Caco-2 (cell line): Measurements from ENCODE around the gene UBXN10. TPM values are rescaled to one million over a fixed set of nuclear protein-coding genes. Genes with fewer than 3 reads are reported as not detected.

ENCODE experiments used
- BruUV-seq: library from RNA; stranded (reverse); fragments of 400-500 nt; replicated peaks from 2 replicates; lab custom pipeline; 2021; lab: Mats Ljungman, UMichigan
- CTCF ChIA-PET: fragments of 300-600 bp; sonication (Branson Sonifier 250); formaldehyde crosslinking; loops from one replicate; lab custom pipeline; 2022; ENCODE audit warnings: antibody characterized with exemption; lab: Charles Lee
- POLR2A ChIA-PET: fragments of 300-600 bp; sonication (Branson Sonifier 250); formaldehyde crosslinking; loops from one replicate; lab custom pipeline; 2022; ENCODE audit warnings: antibody characterized with exemption; lab: Charles Lee
- DNase-seq, 2 experiments: peaks; one replicate each; pipeline versions ENCODE4 v3.0.0 to v3.0.0-alpha.2; 2020 to 2022
- H3K27me3 ChIP-seq: replicated peaks from 2 replicates; pipeline ENCODE4 v1.6.0; 2011; ENCODE audit warnings: low read length; ENCODE audit not compliant: control insufficient read depth, insufficient read depth
- H3K36me3 ChIP-seq: 2 replicates; pipeline ENCODE4 v1.5.1; 2011; ENCODE audit warnings: low read length; ENCODE audit not compliant: control insufficient read depth, insufficient read depth
- H3K4me1 ChIP-seq: fragments of 250-450 bp; sonication (Bioruptor Pico); 2 replicates; pipeline ENCODE4 v1.5.1; 2020; ENCODE audit warnings: mild to moderate bottlenecking
- H3K4me3 ChIP-seq: 2 replicates; pipeline ENCODE4 v1.5.1; 2011; ENCODE audit warnings: low read depth, mild to moderate bottlenecking, control low read depth, low read length
- H3K9me3 ChIP-seq: fragments of 250-450 bp; sonication (Bioruptor Pico); 2 replicates; pipeline ENCODE4 v1.5.1; 2020; ENCODE audit warnings: mild to moderate bottlenecking, moderate library complexity
- H3K27ac Mint-ChIP-seq: one replicate; pipeline ENCODE4 v1.8.0; 2022; ENCODE audit warnings: mixed read lengths; ENCODE audit not compliant: unreplicated experiment
- H3K27me3 Mint-ChIP-seq: one replicate; pipeline ENCODE4 v1.8.0; 2022; ENCODE audit warnings: mixed read lengths; ENCODE audit not compliant: insufficient read depth, unreplicated experiment
- H3K36me3 Mint-ChIP-seq: one replicate; pipeline ENCODE4 v1.8.0; 2022; ENCODE audit warnings: mild to moderate bottlenecking, mixed read lengths; ENCODE audit not compliant: insufficient read depth, unreplicated experiment
- H3K4me1 Mint-ChIP-seq: one replicate; pipeline ENCODE4 v1.8.0; 2022; ENCODE audit warnings: low read depth, mixed read lengths; ENCODE audit not compliant: unreplicated experiment
- H3K4me3 Mint-ChIP-seq: one replicate; pipeline ENCODE4 v1.8.0; 2022; ENCODE audit warnings: mild to moderate bottlenecking, moderate library complexity, mixed read lengths; ENCODE audit not compliant: unreplicated experiment
- H3K9me3 Mint-ChIP-seq: one replicate; pipeline ENCODE4 v1.8.0; 2022; ENCODE audit warnings: mixed read lengths; ENCODE audit not compliant: unreplicated experiment
- intact Hi-C: fragments of 100-400 bp; cut with micrococcal nuclease; formaldehyde crosslinking; loops from one replicate; pipeline ENCODE4 v1.10.0; 2022; ENCODE audit not compliant: unreplicated experiment
- total RNA-seq: library from RNA; stranded (reverse); gene quantifications from 2 replicates; pipeline ENCODE4 v1.2.3, GENCODE V29; 2022
- TF ChIP-seq, protein P1 (sequence below), 2 experiments: fragments of 200-600 bp in 1 of 2; IDR thresholded peaks; 1 replicate in 1 of 2; 2 replicates in 1 of 2; pipeline versions ENCODE4 v1.5.1 to v1.8.0; 2011 to 2022; ENCODE audit warnings: antibody characterized with exemption in 1 of 2, control low read depth in 1 of 2, inconsistent platforms in 1 of 2, low read depth in 1 of 2, low read length in 1 of 2, mild to moderate bottlenecking in 1 of 2, moderate library complexity in 1 of 2; ENCODE audit not compliant: insufficient read depth in 1 of 2, severe bottlenecking in 1 of 2, unreplicated experiment in 1 of 2

Gene UBXN10
- total RNA-seq, 1 experiment from 2014 or later = 0.07 TPM

DNA sequence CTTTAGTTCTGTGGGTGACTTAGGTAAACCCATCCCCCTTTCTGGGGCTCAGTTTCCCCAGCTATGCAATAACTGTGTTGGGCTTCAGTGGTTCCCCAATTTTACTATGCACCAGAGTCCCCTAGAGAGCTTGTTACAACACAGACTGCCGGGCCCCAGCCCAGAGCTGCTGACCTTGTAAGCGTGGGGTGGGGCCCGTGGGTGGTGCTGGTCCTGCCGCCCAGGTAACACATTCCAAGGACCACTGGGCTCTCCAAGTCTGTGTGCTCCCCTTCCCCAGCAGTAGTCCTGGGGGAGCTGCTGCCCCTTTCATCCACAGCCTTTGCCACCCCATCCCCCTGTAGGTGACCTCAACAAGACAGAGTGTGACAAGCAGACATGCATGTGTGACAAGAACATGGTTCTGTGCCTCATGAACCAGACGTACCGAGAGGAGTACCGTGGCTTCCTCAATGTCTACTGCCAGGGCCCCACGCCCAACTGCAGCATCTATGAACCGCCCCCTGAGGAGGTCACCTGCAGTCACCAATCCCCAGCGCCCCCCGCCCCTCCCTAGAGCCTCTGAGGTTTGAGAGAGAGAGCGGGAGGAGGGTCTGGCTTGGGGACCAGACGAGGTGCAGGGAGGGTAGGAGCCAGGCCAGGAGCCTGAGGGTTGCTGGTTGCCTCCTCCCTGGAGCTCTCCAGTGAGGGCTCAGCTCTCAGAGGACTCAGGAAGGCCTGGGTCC lies 37.9 kb upstream of the UBXN10 start:
- no peaks in the 10 kb centered on the region for H3K4me1 ChIP-seq
- Mint-ChIP-seq H3K27me3 (no peaks in the 10 kb centered on the region), H3K4me1 (no peaks in the 10 kb centered on the region), H3K4me3 (no peak overlapping the region), H3K27ac (no peak overlapping the region), H3K36me3 (no peaks in the 10 kb centered on the region), H3K9me3 (no peaks in the 10 kb centered on the region)
- no peaks in the 10 kb centered on the region for H3K9me3 ChIP-seq
- CTCF ChIA-PET = no interaction called here
- DNase-seq = no peak
- TF ChIP-seq, protein P1, sequence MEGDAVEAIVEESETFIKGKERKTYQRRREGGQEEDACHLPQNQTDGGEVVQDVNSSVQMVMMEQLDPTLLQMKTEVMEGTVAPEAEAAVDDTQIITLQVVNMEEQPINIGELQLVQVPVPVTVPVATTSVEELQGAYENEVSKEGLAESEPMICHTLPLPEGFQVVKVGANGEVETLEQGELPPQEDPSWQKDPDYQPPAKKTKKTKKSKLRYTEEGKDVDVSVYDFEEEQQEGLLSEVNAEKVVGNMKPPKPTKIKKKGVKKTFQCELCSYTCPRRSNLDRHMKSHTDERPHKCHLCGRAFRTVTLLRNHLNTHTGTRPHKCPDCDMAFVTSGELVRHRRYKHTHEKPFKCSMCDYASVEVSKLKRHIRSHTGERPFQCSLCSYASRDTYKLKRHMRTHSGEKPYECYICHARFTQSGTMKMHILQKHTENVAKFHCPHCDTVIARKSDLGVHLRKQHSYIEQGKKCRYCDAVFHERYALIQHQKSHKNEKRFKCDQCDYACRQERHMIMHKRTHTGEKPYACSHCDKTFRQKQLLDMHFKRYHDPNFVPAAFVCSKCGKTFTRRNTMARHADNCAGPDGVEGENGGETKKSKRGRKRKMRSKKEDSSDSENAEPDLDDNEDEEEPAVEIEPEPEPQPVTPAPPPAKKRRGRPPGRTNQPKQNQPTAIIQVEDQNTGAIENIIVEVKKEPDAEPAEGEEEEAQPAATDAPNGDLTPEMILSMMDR (IDR thresholded peaks at IDR 0.05; ENCODE audit: insufficient read depth in 1 of 2, low read depth in 1 of 2, low read length in 1 of 2, severe bottlenecking in 1 of 2, unreplicated experiment in 1 of 2) = no peak
- no TSS peak for BruUV-seq
- POLR2A ChIA-PET = no interaction called here
- no peaks in the 10 kb centered on the region for H3K27me3 ChIP-seq
- no peak overlapping the region for H3K4me3 ChIP-seq
- intact Hi-C loops = no loop called here
- H3K36me3 ChIP-seq = no peaks in the 10 kb centered on the region

DNA sequence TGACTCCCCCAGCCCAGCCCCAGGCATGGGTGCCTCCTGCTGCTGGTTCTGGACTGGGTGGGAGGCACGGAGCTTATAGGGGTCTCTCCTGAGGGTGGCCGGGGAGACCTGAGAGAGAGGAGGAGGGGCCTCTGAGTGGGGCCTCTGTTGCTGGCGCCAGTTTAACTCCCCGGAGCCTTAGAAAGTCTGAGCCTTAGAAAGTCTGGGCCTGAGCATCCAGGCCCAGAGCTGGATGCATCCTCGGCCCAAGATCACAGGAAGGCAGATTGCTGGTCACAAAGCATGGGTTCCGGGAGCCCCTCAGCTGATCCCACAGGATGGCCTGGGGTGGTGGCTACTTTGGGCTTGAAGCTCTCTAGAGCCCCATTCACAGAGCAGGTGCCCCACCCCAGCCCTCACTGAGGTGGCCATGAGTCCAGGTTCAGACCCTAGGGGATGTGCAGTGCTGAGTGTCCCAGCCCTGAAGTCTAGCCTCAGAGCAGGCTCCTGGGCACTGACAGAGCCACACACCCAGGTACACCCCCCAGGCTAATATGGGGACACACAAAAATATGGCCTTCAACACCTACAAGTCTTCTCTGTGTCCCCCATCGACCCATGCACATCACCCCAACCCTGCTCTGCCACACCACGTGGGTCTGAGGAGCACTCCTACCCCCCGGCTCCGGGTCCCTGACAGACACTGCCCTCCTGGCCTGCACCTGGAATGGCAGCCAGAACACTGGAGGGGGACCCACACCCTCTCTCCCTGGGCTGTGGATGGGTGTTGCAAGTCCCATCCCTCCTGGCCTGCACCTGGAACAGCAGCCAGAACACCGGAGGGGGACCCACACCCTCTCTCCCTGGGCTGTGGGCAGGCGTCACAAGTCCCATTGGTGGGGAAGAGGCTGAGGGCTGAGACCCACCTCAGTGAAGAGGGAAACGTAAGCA lies 37.1 kb upstream of the UBXN10 start:
- Mint-ChIP-seq H3K36me3 (no peaks in the 10 kb centered on the region), H3K9me3 (no peaks in the 10 kb centered on the region), H3K4me1 (no peaks in the 10 kb centered on the region), H3K27me3 (no peaks in the 10 kb centered on the region), H3K4me3 (no peak overlapping the region), H3K27ac (no peak overlapping the region)
- no peaks in the 10 kb centered on the region for H3K4me1 ChIP-seq
- CTCF ChIA-PET = no interaction called here
- DNase-seq = no peak
- intact Hi-C loops = no loop called here
- H3K4me3 ChIP-seq = no peak overlapping the region
- BruUV-seq = no TSS peak
- POLR2A ChIA-PET = no interaction called here
- no peaks in the 10 kb centered on the region for H3K36me3 ChIP-seq
- TF ChIP-seq, protein P1 (IDR thresholded peaks at IDR 0.05; ENCODE audit: insufficient read depth in 1 of 2, low read depth in 1 of 2, low read length in 1 of 2, severe bottlenecking in 1 of 2, unreplicated experiment in 1 of 2) = no peak
- H3K9me3 ChIP-seq = no peaks in the 10 kb centered on the region
- no peaks in the 10 kb centered on the region for H3K27me3 ChIP-seq

DNA sequence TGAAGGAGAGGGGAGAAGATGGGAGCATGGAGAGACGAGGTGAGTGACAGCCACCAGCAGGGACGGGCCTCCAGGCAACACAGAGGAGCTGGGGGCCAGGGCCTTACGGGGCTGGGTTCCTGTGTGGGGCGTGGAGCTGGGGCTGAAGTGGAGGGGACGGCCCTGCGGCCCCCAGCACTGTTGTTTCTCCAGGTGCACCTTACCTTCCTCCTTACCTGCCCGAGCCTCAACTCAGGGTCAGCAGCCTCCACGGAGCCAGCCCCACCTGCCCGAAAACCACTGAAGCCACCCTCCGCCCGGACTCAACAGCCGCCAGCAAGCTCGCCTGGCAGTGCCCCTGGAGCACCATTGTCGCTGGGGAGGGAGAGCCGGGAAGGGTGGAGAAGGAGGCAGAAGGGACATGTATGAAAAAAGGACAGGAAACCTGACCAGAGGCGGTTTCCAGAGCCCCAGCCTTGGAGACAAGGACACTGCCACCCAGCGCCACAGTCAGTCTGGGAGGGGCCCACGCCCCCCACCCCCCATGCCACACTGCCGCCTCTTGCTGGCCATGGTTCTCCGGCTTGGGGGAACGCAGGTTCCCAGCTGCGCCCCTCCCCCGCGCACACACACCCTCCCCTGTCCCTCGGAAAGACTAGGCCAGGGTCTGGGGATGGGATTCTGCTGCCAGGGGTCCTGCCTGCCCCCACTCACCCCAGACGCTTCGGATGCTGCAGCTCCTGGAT lies 36.1 kb upstream of the UBXN10 start:
- no peaks in the 10 kb centered on the region for H3K27me3 ChIP-seq
- no peaks in the 10 kb centered on the region for H3K27me3 Mint-ChIP-seq
- H3K4me3 ChIP-seq = no peak overlapping the region
- TF ChIP-seq, protein P1 (IDR thresholded peaks at IDR 0.05; ENCODE audit: insufficient read depth in 1 of 2, low read depth in 1 of 2, low read length in 1 of 2, severe bottlenecking in 1 of 2, unreplicated experiment in 1 of 2) = no peak
- no peak for DNase-seq
- no peaks in the 10 kb centered on the region for H3K9me3 ChIP-seq
- H3K4me1 ChIP-seq = no peaks in the 10 kb centered on the region
- intact Hi-C loops = no loop called here
- H3K4me3 Mint-ChIP-seq = no peak overlapping the region
- H3K9me3 Mint-ChIP-seq = no peaks in the 10 kb centered on the region
- H3K36me3 Mint-ChIP-seq = no peaks in the 10 kb centered on the region
- H3K27ac Mint-ChIP-seq = no peak overlapping the region
- POLR2A ChIA-PET = no interaction called here
- no TSS peak for BruUV-seq
- CTCF ChIA-PET = no interaction called here
- H3K36me3 ChIP-seq = no peaks in the 10 kb centered on the region
- no peaks in the 10 kb centered on the region for H3K4me1 Mint-ChIP-seq
